GM12865 (cell line): Measurements from ENCODE around the gene KCNQ5.

Experiments used
- DNase-seq: peaks from one replicate; pipeline ENCODE4 v3.0.0; 2010; ENCODE audit warnings: low read depth
- H3K4me3 ChIP-seq: 2 replicates; pipeline ENCODE4 v1.5.1; 2011; ENCODE audit warnings: mild to moderate bottlenecking, low read depth, low read length, control low read depth
- CTCF ChIP-seq: IDR thresholded peaks from 2 replicates; pipeline ENCODE4 v1.5.1; 2011; ENCODE audit warnings: low read length, control low read depth, low read depth, inconsistent platforms; ENCODE audit not compliant: insufficient read depth; ENCODE audit errors: missing control alignments

Gene KCNQ5

GRCh38 chr6:72616406-72617015, 5.4 kb upstream of the KCNQ5 start:
- DNase-seq = peak; percentile 67
- H3K4me3 ChIP-seq = no peak overlapping the region
- peak; percentile 62 for TF ChIP-seq CTCF

- TF ChIP-seq CTCF = no peak
- no peak for DNase-seq
- no peak overlapping the region for H3K4me3 ChIP-seq
These were observed 4.1 kb upstream of the KCNQ5 start for GRCh38 chr6:72617721-72618120.

GRCh38 chr6:72619883-72620696, 1.8 kb upstream of the KCNQ5 start:
- TF ChIP-seq CTCF = no peak
- peak; percentile 83 for DNase-seq

GRCh38 chr6:72620871-72621290, 983 bp upstream of the KCNQ5 start:
- peak overlapping the region; percentile 93 for H3K4me3 ChIP-seq
- no peak for DNase-seq
- no peak for TF ChIP-seq CTCF

More at GRCh38 chr6:72619883-72620696, 1.8 kb upstream of the KCNQ5 start:
- H3K4me3 ChIP-seq = peak overlapping the region; percentile 93

- peak; percentile 32 for TF ChIP-seq CTCF
- peak; percentile 86 for DNase-seq
- H3K4me3 ChIP-seq = peak overlapping the region; percentile 93
These were observed 453 bp downstream of the KCNQ5 start for GRCh38 chr6:72622094-72622940.

GRCh38 chr6:72623808-72624207, 1.9 kb downstream of the KCNQ5 start:
- DNase-seq = no peak
- peak overlapping the region; percentile 93 for H3K4me3 ChIP-seq

More at GRCh38 chr6:72623808-72624207, 1.9 kb downstream of the KCNQ5 start:
- no peak for TF ChIP-seq CTCF
